Fibroblast of skin of abdomen (primary cell): Measurements from ENCODE around the gene ZC3H18. TPM values are rescaled to one million over a fixed set of nuclear protein-coding genes. Genes with fewer than 3 reads are reported as not detected.

Source experiments
- DNase-seq: peaks from one replicate; pipeline ENCODE4 v3.0.0-alpha.2; 2013
- polyA plus RNA-seq, 2 experiments: library from polyadenylated mRNA; unstranded; fragments of 120-200 nt; gene quantifications; one replicate each; pipeline ENCODE4 v1.2.1, GENCODE V29; 2013; ENCODE audit not compliant: insufficient read length in 2 of 2

ZC3H18 gene
- polyA plus RNA-seq (2013, experiment 1 of 2; ENCODE audit: insufficient read length) = 41.1 TPM
- 37.3 TPM for polyA plus RNA-seq (2013, experiment 2 of 2; ENCODE audit: insufficient read length)

DNA sequence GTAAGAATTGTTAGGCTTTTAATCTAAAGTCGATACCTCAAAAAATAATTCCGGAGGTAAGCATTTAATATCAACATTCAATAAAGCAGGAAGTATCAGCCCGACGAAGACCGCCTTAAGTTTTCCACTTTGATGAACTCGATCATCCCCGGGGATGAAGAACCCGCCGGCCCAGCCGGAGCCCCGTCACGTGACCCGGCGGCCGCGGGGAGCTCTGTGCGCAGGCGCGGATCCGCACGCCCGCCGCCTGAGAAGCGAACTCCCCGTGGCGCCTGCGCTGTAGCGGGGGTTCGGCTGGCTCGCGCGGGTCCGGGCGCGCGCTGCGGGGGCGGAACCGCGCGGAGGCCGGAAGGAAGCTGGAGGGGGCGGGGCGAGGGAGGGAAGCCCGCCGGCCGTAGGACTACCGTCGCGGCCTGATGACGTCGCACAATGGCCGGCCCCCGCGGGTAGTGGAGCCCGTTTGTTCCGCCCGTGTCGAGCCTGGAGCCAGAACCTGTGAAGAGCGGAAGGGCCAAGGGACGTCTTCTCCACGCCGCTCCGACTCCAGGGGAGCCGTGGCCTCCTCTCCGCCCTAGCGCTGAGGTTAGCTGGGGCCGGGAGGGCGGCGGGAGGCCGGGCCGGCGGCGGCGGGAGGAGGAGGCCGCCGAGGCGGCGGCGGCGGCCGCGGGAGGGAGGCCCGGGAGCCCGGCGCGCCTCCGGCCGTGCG lies at the start of gene ZC3H18:
Gene ZC3H18 (plus strand): TSS at position 419 of the 706 bp plus-strand sequence. CDS start 6,721 bp downstream, outside the sequence.
- peak; percentile 96 for DNase-seq

- no peak for DNase-seq
Measured at GRCh38 chr16:88521674-88522073, 48.5 kb upstream of the ZC3H18 start.

DNA sequence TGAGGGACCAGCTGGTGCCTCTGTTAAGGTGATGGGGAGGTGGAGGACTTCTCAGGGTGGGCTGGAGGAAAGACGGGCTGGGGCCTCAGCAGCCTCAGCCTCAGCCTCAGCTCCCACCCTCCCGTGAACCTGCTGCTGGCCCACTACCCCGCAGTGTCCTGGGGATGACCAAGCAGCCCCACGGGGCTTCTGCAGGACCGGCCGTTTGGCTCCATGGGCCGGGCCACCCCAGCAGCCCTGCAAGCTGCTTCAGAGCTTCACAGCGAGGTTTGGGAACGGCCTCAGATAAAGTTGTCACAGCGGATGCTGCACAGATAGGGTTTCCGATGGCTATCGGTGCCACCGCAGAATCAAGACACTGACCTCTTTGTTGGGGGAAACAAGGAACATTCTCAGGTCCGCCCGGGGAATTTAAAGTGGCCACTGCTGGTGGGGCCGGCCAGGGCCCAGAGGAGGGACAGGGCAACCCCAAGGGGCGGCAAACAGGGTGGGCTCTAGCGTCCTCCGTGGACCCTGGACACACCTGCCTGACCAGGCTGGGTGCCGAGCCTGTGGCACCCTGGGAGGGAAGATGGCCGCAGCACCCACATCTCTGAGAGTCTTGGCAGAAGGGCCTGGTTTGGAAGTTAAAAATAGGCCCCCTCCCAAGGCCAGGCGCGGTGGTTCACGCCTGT lies 47.8 kb upstream of the ZC3H18 start:
- no peak for DNase-seq

DNA sequence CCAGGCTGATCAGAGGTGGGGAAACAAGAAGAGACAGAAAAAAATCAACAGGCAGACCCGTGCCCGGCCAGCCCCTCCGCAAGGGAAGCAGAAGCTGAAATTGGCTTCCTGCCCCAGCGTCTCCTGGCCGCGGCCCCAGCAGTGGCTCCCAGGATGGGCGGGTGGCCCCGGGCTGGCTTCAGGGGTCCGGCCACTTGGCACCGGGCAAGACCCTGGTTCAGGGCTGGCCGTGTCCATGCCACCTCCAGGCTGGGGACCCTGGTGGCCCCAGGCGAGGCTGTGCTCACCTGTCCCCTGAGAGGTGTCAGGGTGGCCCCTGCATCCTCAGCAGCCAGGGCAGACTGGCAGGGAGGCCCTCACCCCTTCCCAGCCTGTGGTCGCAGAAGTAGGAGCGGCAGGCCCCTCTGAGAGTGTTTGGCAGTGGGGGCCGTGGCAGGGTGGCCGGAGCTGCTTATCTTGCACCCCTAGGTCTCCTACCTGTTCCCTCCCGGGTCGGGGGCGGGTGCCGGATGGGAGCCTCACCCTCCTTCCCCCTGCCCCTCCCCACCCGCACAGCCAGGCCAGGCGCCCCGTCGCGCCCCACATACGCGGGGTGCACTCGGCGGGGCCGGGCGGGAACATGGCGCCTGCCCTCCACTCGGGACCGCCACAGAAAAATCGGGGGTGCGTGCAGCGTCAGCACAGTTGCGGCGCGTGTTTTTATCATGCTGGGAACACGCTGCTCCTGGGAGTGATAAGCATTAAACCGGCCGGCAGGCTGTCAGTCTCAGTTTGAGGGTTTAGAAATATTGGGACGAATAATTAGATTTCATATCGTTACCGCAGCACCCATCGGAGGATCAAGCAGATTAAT lies 46.7 kb upstream of the ZC3H18 start:
- DNase-seq = no peak

DNA sequence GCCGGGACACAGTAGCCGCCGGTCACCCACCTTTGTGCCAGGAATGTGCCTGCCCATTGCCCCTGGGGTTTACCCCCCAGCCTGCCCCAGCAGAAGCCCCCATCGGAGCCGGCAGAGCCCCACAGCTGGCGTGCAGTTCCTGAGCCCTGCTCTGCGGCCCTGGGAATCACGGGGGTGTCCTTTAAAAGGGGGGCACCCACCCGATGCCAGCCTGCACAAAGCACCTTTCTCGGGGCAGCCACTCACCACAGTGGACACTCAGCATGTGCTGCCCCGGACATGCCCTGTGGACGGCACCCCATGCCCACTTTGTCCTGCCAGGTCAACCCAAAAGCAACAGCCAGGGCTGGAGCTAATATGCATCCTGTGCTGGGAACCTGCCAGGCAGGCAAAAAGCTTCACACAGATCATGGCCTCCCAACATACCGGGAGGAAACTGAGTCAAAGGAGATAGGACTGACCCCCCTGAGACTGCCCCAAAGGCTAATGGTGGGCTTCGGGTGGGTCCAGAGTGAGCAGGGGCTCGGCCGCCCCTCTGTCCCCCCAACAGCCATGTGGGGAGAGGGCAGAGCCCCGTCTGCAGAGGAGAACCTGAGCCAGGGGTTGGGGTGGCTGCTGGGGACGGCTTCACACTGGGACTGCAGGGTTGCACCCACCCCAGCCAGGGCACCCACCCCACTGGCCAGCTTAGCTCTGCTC lies 45.8 kb upstream of the ZC3H18 start:
- no peak for DNase-seq

DNA sequence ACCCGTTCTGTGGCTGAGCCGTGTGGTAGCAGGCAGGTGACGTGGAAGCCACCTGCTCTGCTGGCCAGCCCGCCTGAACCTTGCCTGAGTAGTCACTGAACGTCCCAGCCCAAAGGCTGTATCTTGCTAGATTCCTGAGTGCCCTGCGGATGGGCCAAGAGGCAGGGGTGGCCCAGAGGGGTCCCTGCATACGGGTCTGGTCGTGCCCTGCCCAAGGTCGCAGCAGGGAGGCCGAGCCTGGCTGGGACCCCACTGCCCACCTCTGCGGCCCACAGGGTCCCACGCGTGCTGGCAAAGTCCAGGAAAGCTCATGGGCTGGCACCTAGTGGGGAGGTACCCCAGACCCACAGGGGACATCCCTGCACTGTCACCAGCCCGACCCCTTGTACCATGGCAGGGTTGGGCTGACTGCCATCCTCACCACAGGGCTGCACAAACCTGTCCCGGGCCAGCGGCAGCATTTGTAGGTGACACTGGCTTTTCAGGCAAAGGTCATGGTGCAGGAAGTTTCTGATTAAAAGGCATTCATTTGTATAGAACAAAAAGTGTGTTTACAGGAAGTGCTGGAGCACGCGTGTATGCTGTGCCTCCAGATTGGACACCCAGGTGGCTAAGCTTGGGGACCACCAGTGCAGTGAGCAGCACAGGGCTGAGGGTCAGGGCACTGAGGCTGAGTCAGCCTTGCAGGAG lies 45.1 kb upstream of the ZC3H18 start:
- no peak for DNase-seq

DNA sequence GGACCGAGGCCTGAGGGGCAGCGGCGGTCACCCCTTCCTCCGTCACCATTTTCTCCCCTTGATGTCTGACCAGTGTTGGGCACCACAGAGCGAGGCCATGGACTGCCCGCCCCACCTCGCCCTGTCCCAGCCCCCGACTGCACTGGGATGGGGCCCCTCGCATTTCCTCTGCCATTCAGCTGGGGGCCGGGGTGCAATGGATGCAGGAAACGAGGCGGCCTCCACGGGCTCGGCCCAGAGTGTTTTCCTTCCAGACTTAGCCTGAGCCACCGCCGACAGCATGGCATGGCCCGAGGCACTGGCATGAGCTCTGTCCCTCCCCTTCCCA lies 44.6 kb upstream of the ZC3H18 start:
- DNase-seq = no peak

DNA sequence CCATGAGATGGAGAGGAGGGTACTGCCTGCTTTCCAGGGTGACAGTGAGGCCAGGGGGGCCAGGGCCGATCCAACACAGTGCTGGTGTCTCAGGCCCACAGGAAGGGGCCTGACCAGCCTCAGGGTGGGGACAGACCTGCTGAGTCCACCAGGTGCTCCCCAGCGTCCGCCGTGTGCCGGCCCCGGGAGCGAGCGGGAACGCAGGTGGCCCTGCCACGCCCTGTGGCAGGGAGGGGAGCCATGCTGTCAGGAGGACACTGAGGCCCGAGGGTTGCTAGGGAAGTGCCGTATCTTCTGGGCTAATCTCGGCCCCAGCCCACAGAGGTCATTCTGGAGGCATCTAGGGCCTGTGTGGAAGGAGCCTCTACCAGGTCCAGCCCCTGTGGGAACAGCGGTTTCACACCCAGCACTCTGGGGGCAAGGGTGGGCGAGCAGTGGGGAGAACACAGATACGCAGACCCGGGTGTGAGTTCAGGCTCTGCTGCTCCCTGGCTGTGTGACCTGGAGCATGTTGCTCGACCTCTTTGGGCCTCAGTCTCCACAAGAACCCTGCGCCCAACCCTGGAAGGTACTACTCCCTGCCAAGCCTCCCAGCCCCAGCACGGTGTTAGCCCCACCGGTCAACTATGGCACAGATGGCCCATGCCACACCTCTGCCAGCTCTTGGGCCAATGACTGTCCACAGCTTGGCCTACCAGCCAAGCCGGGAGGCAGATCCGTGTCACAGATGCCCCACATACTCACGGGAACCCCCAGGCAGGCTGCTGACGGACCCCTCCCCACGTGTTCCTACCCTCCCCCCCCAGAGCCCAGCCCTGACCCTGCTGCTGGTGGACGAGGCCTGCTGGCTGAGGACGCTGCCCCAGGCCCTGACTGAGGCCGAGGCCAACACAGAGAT lies 43.9 kb upstream of the ZC3H18 start:
- no peak for DNase-seq

DNA sequence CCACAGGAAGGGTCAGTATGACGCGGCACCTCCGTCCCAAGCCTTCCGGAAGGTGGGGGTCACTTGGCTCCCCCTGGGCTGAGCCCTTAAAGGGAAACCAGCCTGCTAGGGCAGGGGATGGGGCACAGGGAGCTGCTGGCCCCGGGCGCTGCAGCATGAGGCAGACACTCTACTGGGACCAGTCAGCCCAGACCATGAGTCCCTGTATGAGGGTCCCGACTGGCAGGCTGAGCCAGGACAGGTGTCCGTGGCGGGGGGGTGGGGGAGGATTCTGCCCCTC lies 43.4 kb upstream of the ZC3H18 start:
- no peak for DNase-seq

DNA sequence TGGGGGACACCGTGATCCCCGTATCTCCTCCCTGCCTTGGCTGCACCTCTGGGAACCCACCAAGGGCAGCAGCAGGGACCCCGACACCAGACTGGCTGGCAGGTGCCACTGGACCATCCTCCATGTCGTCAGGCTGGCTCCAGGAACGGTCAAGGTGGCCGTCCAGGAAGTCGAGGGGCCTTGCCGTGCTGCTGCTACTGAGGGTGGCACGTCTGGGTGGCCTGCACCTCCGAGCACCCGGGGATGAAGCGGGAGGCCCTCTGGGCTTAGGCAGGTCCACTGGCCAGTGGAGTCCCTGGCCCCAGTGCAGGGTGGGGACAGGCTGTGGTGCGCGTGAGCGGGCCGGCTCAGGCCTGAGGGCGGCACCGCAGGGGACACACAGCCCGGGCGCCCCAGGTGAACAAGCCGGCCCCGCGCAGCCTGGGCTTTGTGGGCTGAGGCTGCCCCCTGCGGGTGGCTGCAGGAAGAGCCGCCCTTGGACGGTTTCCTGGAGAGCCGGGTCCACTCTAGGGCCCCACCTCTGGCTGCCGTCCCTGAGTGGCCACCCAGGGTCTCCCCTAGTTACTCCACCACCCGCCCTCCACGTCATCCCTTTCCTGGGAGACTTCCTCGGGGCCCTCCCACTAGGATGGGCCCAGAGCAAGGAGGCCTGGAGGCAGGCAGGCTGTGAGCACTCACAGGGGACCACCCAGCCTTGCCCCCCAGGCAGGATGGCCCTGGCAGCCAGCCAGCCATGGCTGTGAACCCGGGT lies 42.8 kb upstream of the ZC3H18 start:
- DNase-seq = peak; percentile 48

DNA sequence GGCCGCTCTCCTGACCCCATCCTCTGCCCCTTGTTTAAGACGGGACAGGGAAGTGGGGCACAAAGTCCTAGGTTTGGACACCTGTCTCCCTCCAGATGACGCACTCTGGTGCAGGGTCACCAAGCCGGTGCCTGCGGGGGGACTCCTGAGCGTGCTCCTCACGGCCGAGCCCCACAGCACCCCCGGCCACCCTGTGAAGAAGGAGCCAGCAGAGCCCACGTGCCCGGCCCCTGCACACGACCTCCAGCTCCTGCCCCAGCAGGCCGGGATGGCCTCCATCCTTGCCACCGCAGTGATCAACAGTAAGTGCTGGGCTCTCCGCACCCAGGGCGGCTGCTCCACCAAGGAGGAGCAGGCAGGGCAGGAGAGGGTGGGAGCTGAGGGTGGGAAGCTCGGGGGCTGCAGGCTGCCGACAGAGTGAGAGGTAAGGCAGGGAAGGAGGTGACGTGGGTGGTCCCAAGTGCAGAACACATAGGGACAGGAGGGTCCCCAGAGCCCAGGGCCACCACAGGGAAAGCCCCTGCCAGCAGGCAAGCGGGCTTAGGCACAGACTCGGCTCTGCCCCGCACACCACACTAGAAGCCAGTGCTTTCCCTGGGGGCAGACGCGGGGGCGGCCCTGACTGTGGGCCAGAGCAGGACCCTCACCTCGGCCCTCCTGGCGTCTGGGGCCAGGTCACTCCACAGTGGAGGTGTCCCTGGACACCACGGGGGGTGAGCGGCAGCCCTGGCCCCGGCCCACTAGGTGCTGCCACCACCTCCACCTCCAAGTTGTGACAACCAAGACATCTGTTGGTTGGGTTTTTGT lies 42.1 kb upstream of the ZC3H18 start:
- DNase-seq = no peak

DNA sequence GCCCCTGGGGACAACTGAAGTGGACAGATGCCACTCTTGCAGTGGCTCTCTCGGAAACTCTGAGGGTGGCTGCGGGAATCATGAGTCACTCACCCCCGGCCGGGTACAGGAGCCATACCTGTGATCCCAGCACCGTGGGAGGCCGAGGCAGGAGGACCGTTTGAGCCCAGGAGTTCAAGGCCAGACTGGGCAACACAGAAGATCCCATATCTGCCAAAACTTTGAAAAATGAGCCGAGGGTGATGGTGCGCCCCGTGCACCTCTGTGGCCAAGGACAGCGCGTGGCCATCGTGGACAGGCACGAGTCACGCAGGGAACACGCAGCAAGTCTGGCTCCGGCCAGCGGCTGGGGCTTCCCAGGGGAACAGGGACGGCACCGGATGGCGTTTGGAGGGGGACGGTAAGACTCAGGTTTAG lies 41.3 kb upstream of the ZC3H18 start:
- DNase-seq = no peak

DNA sequence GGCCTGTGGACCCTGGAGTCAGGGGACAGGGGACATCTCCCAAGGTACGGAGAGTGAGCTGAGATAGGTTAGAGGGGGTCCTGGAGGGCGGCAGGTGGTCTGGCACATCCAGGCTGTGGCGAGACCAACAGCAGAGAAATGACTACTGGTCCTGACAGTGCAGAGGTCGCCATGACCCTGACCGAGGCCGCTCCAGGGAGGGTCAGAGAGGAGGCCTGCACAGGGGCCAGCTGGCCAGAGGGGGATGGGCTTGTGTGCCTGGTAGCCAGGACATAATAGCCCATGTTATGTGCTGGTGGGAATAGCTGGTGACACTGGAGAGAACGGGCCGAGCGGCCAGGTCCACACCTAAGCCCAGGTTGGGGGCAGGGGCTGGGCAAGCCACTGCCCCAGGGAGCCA lies 40.6 kb upstream of the ZC3H18 start:
- DNase-seq = no peak

DNA sequence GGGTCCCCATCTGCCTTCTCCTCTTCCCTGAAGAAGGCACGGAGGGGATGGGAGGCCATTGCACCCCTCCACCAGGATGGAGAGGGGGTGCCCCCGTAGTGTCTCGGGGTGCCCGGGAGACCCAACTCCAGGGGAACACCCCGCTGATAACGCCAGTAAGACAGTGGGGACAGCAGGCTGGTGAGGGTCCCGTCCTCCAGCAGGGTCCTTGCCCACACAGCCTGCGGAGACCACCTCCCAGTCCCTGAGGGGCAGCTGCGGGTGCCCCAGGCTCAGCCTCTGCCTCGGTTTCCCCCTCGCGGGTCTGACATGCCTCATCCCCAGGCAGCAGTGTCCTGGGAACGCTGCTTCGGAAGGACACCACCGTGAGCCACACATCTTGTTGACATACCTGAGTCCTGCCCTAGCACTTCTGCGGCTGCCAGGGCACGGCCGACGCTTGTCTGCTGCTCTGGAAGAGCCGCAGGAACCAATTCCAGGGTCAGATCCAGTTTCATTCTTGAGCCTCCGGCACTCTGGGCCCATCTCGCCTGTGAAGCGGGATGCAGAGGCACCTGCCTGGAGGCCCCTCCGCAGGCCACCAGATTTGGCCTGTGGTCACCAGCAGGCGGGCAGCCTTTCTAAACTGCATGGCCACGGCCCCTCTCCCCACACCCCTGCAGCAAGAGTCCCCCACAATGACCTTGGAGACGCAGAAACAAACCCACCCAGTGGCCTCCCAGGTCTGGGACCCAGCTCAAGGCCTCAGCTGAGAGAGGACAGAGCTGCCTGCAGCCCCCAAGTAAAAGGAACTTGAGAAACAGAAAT lies 39.9 kb upstream of the ZC3H18 start:
- no peak for DNase-seq

DNA sequence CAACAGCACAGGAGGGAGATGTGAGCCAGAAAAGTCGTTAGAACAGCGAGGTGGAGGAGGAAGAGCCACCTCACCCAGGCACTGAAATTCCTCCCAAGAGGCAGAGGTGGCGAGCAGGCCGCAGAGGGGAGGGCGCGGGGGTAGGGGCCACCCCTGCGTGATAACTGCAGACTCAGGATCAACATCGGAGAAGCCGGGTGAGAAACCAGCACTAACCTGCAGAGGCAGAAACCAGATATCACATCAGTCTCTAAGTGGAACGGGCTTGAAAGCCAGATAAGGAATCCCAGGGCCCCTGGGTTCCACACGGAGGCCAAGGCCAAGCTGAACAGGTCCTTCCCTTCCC lies 39.4 kb upstream of the ZC3H18 start:
- DNase-seq = no peak

GRCh38 chr16:88531346-88531745 lies 38.9 kb upstream of the ZC3H18 start:
- no peak for DNase-seq

DNA sequence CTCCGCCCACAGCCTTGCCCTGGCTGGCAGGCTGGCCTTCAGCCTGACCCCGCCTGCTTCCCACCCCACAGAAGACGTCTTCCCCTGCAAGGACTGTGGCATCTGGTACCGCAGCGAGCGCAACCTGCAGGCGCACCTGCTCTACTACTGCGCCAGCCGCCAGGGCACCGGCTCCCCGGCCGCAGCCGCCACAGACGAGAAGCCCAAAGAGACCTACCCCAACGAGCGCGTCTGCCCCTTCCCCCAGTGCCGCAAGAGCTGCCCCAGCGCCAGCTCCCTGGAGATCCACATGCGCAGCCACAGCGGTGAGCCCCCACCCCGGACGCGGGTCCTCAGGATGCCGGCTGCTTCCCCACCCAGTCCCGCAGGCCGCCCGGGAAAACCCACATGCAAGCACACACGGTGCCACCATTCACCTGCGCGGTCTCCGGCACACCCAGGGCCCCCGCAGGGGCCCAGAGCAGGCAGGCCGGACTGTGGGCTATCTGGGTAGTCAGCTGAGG lies 38.2 kb upstream of the ZC3H18 start:
- DNase-seq = no peak

DNA sequence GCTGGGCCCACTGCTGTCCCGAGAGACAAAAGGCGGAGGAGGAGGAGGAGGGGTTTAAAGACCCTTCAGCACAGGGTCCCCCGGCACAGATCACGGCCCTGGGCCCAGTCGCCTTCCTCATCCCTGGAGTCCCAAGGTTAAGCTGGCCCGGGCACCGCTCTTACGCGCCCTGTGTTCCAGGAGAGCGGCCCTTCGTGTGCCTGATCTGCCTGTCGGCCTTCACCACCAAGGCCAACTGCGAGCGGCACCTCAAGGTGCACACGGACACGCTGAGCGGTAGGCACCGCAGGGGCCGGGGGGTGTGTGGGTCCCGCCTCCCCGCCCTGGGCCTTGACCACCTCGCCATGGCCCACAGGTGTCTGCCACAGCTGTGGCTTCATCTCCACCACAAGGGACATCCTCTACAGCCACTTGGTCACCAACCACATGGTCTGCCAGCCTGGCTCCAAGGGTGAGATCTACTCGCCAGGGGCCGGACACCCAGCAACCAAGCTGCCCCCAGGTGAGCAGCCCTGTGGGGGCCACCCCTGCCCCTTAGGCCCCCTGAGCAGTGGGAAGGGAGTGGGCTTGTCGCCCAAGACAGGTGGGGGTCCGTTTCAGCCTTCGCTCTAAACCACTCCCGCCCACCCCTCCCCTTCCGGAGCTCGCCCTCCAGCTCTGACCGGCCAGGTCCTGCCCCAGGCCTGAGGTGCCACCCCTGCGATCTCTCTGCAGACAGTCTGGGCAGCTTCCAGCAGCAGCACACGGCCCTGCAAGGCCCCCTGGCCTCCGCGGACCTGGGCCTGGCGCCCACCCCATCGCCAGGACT lies 37.6 kb upstream of the ZC3H18 start:
- DNase-seq = no peak
